ENCODE results near the gene SPRED2. TPM values are rescaled to one million over a fixed set of nuclear protein-coding genes. Genes with fewer than 3 reads are reported as not detected.

SPRED2 gene
- total RNA-seq, 1 donor from 2014 or later, result 55.8 TPM

- Mint-ChIP-seq H3K27me3 (ENCODE audit: low read depth) (no peaks in the 10 kb centered on the region), H3K36me3 (ENCODE audit: low read depth) (peaks cover 4% of the 10 kb centered on the region), H3K4me3 (no peak overlapping the region), H3K4me1 (peaks cover 37% of the 10 kb centered on the region), H3K27ac (ENCODE audit: unreplicated experiment) (no peak overlapping the region), H3K9me3 (no peaks in the 10 kb centered on the region)
- TF ChIP-seq, protein P1, sequence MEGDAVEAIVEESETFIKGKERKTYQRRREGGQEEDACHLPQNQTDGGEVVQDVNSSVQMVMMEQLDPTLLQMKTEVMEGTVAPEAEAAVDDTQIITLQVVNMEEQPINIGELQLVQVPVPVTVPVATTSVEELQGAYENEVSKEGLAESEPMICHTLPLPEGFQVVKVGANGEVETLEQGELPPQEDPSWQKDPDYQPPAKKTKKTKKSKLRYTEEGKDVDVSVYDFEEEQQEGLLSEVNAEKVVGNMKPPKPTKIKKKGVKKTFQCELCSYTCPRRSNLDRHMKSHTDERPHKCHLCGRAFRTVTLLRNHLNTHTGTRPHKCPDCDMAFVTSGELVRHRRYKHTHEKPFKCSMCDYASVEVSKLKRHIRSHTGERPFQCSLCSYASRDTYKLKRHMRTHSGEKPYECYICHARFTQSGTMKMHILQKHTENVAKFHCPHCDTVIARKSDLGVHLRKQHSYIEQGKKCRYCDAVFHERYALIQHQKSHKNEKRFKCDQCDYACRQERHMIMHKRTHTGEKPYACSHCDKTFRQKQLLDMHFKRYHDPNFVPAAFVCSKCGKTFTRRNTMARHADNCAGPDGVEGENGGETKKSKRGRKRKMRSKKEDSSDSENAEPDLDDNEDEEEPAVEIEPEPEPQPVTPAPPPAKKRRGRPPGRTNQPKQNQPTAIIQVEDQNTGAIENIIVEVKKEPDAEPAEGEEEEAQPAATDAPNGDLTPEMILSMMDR (conservative IDR thresholded peaks at IDR 0.05), result no peak
- no peak for DNase-seq (ENCODE audit: low read depth, low spot score)
Observed at GRCh38 chr2:65276609-65277008, 155.8 kb downstream of the SPRED2 start.

GRCh38 chr2:65275141-65275915, 157.1 kb downstream of the SPRED2 start:
- H3K9me3 Mint-ChIP-seq, result no peaks in the 10 kb centered on the region
- peaks cover 5% of the 10 kb centered on the region for H3K36me3 Mint-ChIP-seq (ENCODE audit: low read depth)
- H3K27ac Mint-ChIP-seq (ENCODE audit: unreplicated experiment), result no peak overlapping the region
- no peak overlapping the region for H3K4me3 Mint-ChIP-seq
- TF ChIP-seq, protein P1 (conservative IDR thresholded peaks at IDR 0.05), result no peak
- DNase-seq (ENCODE audit: low read depth, low spot score), result no peak
- no peaks in the 10 kb centered on the region for H3K27me3 Mint-ChIP-seq (ENCODE audit: low read depth)
- peaks cover 37% of the 10 kb centered on the region for H3K4me1 Mint-ChIP-seq

DNA sequence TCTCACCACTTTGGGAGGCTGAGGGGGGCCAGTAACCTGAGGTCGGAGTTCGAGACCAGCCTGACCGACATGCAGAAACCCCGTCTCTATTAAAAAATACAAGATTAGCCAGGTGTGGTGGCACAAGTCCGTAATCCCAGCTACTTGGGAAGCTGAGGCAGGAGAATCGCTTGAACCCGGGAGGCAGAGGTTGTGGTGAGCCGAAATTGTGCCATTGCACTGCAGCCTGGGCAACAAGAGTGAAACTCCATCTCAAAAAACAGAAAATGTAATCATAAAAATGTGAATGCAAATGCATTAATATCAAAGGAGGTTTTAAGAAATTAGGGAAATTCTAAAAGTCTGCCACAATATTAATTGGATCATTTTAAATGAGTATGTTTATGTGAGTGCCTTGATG, 159.1 kb downstream of the SPRED2 start:
- Mint-ChIP-seq H3K27me3 (ENCODE audit: low read depth) (no peaks in the 10 kb centered on the region), H3K4me1 (peaks cover 42% of the 10 kb centered on the region), H3K9me3 (no peaks in the 10 kb centered on the region)

GRCh38 chr2:65268957-65269356, 163.4 kb downstream of the SPRED2 start:
- no peak overlapping the region for H3K4me3 Mint-ChIP-seq
- H3K27me3 Mint-ChIP-seq (ENCODE audit: low read depth), result no peaks in the 10 kb centered on the region
- TF ChIP-seq, protein P1 (conservative IDR thresholded peaks at IDR 0.05), result no peak
- H3K36me3 Mint-ChIP-seq (ENCODE audit: low read depth), result peaks cover 10% of the 10 kb centered on the region
- peak overlapping the region; percentile 2 for H3K27ac Mint-ChIP-seq (ENCODE audit: unreplicated experiment)
- DNase-seq (ENCODE audit: low read depth, low spot score), result no peak
- H3K9me3 Mint-ChIP-seq, result no peaks in the 10 kb centered on the region
- H3K4me1 Mint-ChIP-seq, result peaks cover 20% of the 10 kb centered on the region

More for the DNA sequence above, 159.1 kb downstream of the SPRED2 start:
- no peak overlapping the region for H3K4me3 Mint-ChIP-seq
- no peak overlapping the region for H3K27ac Mint-ChIP-seq (ENCODE audit: unreplicated experiment)
- peaks cover 5% of the 10 kb centered on the region for H3K36me3 Mint-ChIP-seq (ENCODE audit: low read depth)
- DNase-seq (ENCODE audit: low read depth, low spot score), result no peak
- TF ChIP-seq, protein P1 (conservative IDR thresholded peaks at IDR 0.05), result no peak

DNA sequence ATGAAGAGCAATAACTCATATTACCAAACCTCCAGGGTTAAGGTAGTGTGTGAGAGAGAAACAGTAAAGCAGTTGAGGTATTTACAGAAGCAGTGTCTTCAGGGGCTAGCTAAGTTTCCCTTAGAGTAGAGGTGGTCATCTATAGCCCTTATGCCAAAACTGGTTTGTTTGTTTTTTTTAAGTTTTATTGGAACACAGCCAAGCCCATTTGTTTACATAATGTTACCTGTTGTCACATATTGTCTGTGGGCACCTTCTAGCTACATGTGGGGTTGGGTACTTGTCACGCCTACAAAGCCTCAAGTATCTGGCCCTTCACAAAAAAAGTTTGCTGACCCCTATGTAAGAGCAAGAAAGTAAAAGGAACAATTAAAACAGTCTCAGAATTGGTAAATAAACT, 165.4 kb downstream of the SPRED2 start:
- H3K4me3 Mint-ChIP-seq, result no peak overlapping the region
- H3K27ac Mint-ChIP-seq (ENCODE audit: unreplicated experiment), result peak overlapping the region; percentile 59
- H3K4me1 Mint-ChIP-seq, result peaks cover 20% of the 10 kb centered on the region
- H3K36me3 Mint-ChIP-seq (ENCODE audit: low read depth), result peaks cover 8% of the 10 kb centered on the region
- no peaks in the 10 kb centered on the region for H3K27me3 Mint-ChIP-seq (ENCODE audit: low read depth)
- DNase-seq (ENCODE audit: low read depth, low spot score), result no peak
- TF ChIP-seq, protein P1 (conservative IDR thresholded peaks at IDR 0.05), result no peak
- no peaks in the 10 kb centered on the region for H3K9me3 Mint-ChIP-seq
